HG02884 (cell line): ENCODE results near the gene AMPD3.

ENCODE experiments used
- ATAC-seq: cut with Tn5 transposase; IDR thresholded peaks from one replicate; pipeline ENCODE4 v1.9.1; 2021; ENCODE audit warnings: mild to moderate bottlenecking, moderate library complexity; ENCODE audit not compliant: unreplicated experiment

AMPD3 gene

DNA sequence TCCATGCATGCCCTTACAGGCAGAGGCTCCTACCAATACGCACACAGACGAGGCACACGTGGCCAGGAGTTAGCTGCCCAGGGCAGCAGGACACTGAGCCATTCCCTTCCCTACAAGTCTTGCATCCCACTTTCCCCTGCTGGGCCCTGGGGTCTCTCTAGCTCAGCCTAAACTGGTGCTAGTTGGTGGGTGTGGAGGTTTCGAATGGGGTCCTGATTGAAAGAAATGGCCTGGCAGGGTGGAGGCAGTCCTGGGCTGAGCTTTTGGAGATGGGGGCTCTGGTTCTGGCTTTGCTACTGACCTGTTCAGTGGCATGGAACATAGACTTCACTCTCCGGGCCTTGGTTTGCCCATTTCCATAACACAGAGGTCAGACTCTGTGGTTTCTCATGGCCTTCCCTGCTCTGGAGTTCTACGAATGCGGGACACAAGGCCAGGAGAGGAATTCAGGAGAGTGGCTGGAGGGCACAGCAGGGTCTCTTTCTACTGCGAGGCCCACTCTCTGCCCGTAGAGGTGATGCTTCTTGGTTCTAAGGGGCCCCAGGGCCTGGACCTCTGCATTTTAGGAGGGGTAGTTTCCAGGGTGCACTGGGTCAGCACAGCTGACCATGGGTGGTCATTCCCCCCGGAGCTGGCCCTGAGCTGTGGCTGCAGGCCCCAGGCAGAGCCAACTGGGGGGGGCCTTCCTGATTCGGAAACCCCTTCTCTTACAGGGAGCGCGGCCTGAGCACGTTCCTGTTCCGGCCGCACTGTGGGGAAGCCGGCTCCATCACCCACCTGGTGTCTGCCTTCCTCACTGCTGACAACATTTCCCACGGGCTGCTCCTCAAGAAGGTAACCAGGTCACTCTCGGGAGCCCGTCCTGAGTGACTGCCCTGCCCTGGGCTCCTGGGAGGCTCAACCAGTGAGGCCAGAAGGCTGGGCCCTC, 46.0 kb downstream of the AMPD3 start:
- no peak for ATAC-seq

DNA sequence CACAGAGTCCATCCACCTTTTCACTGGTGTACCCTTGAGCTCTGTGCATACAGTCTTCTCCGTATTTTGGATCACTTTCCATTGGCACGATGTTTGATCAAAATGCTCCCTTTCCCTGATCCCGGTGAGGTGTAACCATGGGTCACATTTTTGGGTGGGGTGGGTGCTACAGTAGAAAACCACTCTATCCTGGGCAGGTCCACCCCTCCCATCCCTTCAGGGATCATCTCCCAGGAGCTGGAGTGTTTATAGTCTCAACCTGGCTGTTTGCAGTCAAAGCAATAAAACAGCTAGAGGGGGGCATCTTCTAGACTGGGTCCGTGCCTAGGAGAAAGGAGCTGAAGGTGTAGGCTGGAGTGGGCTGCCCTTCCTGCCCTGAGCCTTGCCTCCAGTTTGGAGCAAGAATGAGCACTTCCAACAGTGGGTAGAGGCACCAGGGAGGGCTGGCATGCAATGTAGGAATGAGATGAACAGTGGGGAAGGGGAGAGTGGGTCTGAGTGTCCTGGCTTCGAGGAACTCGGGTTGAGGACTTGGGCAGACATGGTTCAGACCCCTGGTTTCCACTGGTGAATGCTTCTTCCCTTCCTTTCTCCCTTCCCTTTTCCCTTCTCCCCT, 47.1 kb downstream of the AMPD3 start:
- no peak for ATAC-seq

DNA sequence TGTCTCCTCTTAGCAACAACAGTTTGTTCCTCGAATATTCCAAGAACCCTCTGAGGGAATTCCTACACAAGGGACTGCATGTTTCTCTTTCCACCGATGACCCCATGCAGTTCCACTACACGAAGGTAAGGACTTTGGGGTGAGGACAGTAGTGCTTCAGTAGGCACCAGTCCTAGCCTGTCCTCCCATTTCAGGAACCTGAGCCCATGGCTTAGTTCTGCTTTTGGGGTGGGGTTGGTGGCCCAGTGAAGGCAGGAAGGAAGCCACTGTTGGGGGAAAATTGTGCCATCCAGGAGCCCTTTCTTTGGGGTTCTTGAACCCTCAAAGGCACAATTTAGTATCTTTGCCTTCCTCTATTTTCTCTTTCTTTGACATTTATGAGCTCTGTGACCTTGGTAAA, 47.7 kb downstream of the AMPD3 start:
- no peak for ATAC-seq

DNA sequence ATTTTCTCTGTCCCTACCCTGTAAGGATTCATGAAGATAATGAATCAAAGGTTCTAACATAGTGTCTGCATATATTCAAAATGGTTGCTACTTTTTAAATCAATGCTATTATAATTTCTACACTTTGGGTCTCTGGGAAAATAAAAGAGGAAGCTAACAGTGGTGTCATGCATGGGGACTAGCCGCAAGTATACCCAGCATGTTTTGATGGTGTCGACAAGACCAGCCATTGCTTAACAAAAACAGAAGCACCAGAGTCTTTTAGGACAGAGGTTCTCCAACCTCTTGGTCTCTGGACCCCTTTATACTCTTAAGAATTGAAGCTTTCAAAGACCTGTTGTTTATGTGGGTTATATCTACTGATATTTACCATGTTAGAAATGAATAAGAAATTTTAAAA, 48.2 kb downstream of the AMPD3 start:
- ATAC-seq, result no peak

DNA sequence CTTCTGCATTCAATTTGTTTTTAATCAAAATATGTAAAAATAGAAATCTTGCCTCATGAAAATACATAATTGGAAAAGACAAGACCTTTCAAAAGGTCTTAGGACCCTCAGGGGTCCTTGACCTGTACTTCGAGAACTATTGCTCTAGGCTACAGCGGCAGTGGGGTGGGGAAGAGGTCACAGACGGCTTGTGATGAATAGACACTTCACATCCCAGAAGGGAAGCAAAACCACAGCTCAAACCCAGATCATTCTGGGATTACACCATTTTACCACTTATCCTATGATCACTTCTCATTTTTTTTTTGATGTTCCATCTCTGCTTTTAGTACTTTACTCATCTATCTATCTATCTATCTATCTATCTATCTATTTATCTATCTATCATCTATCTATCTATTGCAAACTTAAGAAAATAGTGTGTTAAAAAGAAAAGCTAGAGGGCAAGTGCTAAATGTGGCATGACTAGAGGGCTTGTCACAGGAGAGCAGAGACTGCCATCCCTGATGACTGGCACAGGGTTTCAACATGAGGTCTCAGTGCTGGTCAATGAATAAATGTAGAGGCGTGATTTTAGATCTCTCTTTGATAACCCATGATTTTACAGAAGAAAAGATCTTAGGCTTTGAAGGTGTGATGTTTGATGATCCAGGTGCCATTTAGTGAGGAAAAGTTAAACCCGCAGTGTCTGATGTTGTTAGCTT, 48.9 kb downstream of the AMPD3 start:
- no peak for ATAC-seq

DNA sequence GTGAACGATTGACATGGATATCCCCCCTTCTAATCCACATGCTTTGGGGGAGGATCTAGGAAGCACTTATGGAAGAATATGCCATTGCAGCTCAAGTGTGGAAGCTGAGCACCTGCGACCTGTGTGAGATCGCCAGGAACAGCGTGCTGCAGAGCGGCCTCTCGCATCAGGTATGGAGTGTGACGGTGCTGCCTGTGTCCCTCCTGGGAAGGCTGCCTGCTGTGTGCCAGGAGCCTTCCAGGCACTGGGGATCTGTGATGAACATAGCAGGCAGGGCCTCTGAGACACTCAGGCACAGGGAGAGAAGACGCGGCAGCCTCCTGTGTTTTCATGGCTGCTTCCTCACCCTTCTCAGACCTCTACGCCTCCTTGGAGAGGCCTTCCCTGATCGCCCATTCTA, 49.4 kb downstream of the AMPD3 start:
- no peak for ATAC-seq

DNA sequence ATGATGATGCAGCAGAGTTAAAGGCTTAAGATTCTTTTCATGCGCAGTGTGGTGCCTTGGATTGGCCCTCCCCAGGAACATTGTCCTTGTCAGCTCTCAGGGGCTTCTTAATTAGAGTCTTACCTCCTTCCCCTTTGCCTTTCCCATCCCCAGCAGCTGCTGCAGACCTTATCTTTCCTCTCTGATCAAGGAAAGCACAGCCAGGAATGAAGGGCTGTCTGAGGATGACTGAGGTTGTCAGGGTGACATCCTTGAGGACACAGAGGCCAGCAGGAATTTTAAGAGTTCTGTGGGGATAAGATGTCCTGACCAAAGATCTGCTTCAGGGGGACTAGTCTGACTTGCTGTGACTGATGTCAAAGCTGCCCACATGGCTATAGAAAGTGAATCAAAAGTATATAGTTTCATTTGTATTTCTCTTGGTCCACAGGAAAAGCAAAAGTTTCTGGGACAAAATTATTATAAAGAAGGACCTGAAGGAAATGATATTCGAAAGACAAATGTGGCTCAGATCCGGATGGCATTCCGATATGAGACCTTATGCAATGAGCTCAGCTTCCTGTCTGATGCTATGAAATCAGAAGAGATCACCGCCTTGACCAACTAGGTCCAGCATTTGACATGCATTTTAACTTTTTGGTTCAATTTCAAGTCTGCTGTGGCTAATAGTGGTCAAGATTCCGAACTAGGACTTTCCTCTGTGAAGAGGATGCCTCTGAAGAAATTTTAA, 50.4 kb downstream of the AMPD3 start:
- no peak for ATAC-seq

DNA sequence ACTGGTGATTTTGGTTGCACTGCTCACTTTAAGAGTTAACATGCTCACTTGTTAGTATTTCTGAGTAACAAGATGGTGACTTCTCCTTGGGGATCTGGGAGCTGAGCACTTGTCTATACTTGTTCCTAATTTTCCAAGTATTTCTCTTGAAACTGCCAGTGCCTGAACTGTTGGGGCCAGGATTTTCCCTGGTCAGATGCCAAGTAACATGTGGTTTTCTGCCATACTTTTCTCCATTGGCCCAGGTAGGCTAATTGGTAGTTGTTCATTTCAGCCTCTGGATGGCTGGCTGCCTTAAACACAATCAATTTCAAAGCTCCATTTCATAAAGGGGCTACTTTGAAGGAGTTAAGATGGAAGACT, 50.9 kb downstream of the AMPD3 start:
- ATAC-seq, result no peak

DNA sequence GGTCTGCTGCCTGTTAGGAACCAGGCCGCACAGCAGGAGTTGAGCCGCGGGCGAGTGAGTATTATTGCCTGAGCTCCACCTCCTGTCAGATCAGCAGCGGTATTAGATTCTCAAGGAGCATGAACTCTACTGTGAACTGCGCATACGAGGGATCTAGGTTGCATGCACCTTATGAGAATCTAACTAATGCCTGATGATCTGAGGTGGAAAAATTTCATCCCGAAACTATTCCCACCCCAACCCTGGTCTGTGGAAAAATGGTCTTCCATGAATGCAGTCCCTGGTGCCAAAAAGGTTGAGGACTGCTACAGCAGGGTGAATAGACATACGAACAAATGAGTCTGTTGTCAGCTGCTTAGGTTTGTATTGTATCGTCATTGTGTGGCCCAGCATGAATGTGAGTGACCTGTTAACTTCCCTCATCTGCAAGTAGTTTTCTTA, 56.1 kb downstream of the AMPD3 start:
- ATAC-seq, result no peak

DNA sequence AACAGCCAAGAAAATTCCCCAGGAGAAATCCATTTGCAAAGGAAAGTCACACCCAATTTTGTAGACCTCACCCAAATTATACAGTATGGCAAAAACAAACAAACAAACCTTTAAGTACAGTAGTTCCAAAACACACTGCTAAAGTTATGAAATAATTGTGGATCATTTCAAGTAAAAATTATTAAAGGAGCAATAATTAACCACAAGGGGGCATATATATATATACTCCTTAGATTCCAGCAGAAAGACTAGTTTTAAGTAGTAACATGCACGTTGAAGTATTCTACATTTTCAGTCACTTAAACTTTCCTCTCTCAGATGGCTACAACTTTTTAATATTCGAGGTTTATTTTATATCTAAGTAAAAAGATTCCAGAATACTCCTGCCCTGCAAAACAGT, 59.1 kb downstream of the AMPD3 start:
- no peak for ATAC-seq

DNA sequence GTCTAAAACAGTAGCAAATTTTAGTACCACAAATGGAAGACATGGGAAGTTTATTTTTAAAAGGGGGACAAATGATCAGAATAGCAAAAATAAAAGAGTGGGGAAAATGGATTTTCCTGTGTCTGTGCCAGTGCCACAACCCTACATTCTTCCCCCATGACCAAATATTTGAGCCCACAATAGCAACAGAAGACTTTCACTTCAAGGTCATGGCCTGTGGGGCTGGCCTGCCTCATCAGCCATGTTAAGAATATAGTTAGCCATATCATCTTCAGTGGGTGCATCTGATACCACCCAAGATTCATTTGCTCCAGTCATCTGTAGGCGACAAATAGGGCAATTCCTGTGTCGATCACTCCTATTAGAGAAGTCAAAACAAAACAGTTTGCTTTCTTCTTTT, 59.6 kb downstream of the AMPD3 start:
- ATAC-seq, result no peak

DNA sequence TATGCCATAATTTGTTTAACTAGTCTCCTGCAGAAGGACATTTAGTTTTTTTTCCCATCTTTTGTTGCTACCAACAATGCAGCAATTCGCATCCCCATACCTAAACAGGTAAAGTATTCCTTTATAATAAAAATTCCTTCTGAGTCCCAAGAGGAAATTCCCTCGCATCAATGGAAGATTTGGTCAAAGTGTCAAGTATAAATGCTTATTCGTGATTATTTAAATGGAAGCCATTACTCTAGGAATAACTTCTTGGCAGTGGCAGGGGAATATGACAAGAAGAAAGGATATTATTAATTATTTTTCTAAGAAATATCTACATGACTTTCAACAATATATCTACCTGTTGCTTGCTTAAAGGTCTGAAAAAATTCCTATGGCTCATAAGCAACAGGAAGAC, 60.4 kb downstream of the AMPD3 start:
- no peak for ATAC-seq

DNA sequence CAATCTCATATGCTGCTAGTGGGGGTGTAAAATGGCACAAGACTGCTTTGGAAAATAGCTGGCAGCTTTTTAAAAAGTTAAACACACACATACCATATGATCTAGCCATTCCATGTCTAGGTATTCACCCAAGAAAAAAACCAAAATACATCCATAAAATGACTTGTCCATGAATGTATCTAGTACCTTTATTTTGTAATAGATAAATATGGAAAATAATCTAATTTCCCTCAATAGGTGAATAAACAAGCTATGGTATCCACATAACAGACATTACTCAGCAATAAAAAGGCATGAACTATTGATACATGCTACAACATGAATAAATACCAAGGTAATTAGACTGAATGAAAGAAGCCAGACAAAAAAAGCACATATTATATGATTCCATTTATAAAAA, 63.1 kb downstream of the AMPD3 start:
- ATAC-seq, result no peak

DNA sequence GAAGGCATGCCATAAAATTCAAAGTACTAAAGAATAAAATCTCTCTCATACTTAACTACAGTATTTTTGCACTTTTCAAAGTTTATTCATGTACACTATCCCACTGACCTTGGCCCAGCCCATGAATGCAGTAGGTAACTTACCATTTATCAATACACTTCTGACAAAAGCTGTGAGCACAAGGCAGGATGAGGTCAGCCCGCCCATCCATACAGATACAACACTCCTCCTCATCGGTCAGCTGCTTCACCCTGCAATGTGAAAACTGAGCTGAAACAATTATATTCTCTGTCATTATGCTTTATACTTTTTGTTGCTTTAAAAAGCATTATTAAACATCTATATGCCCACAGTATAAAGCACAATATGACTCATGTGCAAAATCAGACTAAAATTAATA, 63.8 kb downstream of the AMPD3 start:
- ATAC-seq, result no peak

DNA sequence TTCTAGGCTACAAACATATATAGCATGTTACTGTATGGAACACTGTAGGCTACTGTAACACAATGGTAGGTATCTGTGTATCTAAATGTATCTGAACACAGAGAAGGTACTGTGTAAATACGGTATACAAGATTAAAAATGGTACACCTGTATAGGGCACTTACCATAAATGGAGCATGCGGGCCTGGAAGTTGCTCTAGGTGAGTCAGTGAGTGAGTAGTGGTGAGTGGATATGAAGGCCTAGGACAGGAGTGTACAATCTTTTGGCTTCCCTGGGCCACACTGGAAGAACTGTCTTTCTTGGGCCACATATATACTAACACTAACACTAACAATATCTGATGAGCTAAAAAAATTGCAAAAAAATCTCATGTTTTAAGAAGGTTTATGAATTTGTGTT, 64.6 kb downstream of the AMPD3 start:
- no peak for ATAC-seq

DNA sequence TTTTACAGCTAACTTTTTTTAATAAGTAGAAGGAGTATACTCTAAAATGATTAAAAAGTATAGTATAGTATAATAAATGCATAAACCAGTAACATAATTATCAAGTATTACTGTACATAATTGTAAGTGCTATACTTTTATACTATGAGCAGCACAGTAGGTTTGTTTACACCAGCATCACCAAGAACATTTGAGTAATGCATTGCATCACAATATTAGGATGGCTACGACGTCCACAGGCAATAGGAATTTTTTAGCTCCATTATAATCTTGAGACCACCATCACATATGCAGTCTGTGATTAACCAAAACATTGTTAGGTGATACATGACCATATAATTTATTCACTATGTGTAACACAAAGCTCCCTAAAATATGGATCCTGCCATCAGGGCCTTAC, 65.5 kb downstream of the AMPD3 start:
- ATAC-seq, result no peak

DNA sequence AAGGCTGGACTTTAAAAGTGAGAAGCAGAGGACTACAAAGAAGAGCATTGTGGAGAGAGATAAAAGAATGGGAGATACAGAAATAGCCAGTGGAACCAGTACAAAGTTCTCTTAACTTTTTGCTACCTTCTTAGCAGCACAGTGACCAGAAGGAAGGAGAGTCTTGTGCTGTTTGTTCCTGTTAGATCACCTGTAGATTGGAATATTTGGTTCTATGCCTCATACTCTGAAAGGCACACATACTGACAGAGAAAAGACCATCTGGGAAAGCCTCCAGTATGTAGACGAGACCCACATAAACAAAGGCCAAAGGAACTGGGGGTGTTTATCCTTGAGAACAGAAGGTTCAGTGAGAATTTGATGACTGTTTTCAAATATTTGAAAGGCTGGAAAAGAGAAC, 67.2 kb downstream of the AMPD3 start:
- no peak for ATAC-seq

DNA sequence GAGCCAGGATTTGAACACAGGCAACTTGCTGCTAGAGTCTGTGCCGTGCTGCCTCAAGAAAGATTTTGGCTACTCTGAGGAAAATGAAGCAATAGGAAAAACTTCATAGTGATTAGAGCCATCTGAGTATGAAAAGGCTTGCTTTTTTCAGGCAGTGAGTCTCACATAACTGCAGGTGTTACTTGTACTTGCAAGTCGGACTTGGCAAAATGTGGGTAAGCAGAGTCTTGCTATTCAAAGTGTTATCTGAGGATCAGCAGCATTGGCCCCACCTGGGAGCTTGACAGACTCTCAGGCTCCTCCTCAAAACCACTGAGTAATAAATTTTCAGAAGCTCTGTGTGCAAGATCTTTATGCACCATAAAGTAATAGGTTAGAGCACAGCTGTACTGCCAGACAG, 67.9 kb downstream of the AMPD3 start:
- no peak for ATAC-seq

DNA sequence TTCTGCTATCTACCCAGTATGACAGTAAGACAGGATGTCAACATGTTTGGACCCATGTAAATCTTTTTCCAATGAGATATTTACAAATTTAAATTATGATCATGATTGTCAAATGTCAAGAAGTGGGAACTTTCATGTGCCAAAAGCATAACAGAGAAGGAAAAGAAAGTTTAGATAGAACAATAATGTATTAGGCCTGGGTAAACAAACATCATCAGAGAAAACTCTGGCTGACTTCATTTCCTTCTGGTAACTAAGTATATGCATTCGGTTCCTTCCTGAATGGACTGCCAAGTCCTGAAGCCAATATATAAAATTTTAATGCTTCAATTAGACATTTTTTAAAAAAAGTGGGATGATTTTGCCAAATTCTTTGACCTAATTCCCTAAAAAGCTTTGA, 69.4 kb downstream of the AMPD3 start:
- no peak for ATAC-seq

DNA sequence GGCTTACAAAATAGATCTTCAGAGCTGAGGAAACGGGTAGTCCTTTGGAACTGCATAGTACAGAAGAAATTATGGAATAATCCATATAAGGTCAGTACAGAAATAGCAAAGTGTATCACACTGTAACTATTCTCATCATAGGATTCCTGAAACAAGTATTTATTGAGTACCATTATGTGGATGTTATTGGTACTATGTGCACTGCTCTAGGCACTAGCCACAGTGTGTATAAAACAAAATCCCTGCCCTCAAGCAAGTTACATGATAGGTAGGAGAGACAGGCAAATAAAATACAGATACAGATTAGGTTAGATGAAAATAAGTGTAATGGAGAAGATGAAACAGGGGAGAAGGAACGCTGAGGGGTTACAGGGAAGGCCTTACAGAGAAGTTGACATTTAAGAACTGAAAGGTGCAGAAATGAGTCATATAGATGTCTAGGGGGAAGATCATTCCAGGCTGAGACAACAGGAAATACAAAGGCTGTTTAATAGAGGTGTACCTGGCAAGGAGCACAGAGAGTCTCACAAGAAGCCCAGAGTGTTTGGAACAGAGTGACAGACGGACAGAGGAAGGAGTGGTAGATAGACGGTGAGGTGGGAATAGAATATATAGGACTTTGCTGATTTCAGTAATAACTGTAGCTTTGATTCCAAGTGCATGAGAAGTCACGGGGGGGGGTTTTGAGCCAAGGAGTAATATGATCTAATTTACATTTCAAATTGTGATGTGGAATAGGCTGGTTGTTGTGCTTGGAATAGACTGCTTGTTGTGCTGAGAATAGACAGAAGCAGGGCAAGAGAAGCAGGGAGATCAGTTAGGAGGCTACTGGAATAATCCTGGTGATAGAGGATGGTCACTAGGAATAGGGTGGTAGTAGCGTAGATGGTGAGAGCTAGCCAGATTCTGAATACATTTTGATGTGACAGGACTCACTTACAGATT, 72.2 kb downstream of the AMPD3 start:
- ATAC-seq, result peak; percentile 91
